HepG2 (cell line): ENCODE measurements around the gene TEDC1.

Experiments used
- ATF2 ChIP-seq: sonication (generic); formaldehyde crosslinking; IDR thresholded peaks from 2 replicates; pipeline ENCODE4 v1.4.0; 2020; ENCODE audit warnings: missing genetic modification reagents
- ESRRA ChIP-seq: sonication (generic); formaldehyde crosslinking; IDR thresholded peaks from 2 replicates; pipeline ENCODE4 v1.5.1; 2020; ENCODE audit warnings: mild to moderate bottlenecking, low read depth, missing genetic modification reagents
- EZH2 ChIP-seq: conservative IDR thresholded peaks from 2 replicates; pipeline ENCODE4 v1.6.1; 2012; ENCODE audit warnings: mild to moderate bottlenecking, low read depth, low read length, moderate library complexity
- GATAD2A ChIP-seq: IDR thresholded peaks from 2 replicates; pipeline ENCODE4 v1.6.1; 2016
- GLMP ChIP-seq: sonication (generic); formaldehyde crosslinking; IDR thresholded peaks from 2 replicates; pipeline ENCODE4 v1.9.0; 2021; ENCODE audit warnings: missing genetic modification reagents, mild to moderate bottlenecking, borderline replicate concordance
- MED1 ChIP-seq: sonication (generic); formaldehyde crosslinking; IDR thresholded peaks from 2 replicates; pipeline ENCODE4 v1.4.0; 2020; ENCODE audit warnings: missing genetic modification reagents
- NR2C2 ChIP-seq: sonication (generic); formaldehyde crosslinking; IDR thresholded peaks from 2 replicates; pipeline ENCODE4 v1.4.0; 2020; ENCODE audit warnings: missing genetic modification reagents, mild to moderate bottlenecking, moderate library complexity, borderline replicate concordance
- RAD21 ChIP-seq: fragments of 450-650 bp; formaldehyde crosslinking; IDR thresholded peaks from 2 replicates; pipeline ENCODE4 v1.5.0; 2020; ENCODE audit warnings: mild to moderate bottlenecking
- SIN3A ChIP-seq: IDR thresholded peaks from 2 replicates; pipeline ENCODE4 v1.6.1; 2011; ENCODE audit warnings: low read depth, mild to moderate bottlenecking, control low read depth, low read length, borderline replicate concordance
- SP1 ChIP-seq, 2 experiments: fragments of 450-650 bp in 1 of 2; sonication (generic) in 1 of 2; formaldehyde crosslinking in 1 of 2; IDR thresholded peaks; 2 replicates each; pipeline versions ENCODE4 v1.4.0 to v1.6.1; 2016 to 2020; ENCODE audit warnings: missing genetic modification reagents in 1 of 2
- ZHX1 ChIP-seq: sonication (generic); formaldehyde crosslinking; IDR thresholded peaks from 2 replicates; pipeline ENCODE4 v1.8.1; 2022; ENCODE audit warnings: low read depth, mild to moderate bottlenecking, missing genetic modification reagents
- ZNF382 ChIP-seq: sonication (generic); formaldehyde crosslinking; IDR thresholded peaks from 2 replicates; pipeline ENCODE4 v1.5.0; 2020; ENCODE audit warnings: missing genetic modification reagents, mild to moderate bottlenecking, borderline replicate concordance
- TF ChIP-seq, protein P1 (sequence below): sonication (generic); formaldehyde crosslinking; IDR thresholded peaks from 2 replicates; pipeline ENCODE4 v1.5.0; 2020; ENCODE audit warnings: mild to moderate bottlenecking, missing genetic modification reagents, moderate library complexity
- TF ChIP-seq, protein P2 (sequence below): sonication (generic); formaldehyde crosslinking; IDR thresholded peaks from 2 replicates; pipeline ENCODE4 v1.9.0; 2021; ENCODE audit warnings: missing genetic modification reagents, borderline replicate concordance

DNA sequence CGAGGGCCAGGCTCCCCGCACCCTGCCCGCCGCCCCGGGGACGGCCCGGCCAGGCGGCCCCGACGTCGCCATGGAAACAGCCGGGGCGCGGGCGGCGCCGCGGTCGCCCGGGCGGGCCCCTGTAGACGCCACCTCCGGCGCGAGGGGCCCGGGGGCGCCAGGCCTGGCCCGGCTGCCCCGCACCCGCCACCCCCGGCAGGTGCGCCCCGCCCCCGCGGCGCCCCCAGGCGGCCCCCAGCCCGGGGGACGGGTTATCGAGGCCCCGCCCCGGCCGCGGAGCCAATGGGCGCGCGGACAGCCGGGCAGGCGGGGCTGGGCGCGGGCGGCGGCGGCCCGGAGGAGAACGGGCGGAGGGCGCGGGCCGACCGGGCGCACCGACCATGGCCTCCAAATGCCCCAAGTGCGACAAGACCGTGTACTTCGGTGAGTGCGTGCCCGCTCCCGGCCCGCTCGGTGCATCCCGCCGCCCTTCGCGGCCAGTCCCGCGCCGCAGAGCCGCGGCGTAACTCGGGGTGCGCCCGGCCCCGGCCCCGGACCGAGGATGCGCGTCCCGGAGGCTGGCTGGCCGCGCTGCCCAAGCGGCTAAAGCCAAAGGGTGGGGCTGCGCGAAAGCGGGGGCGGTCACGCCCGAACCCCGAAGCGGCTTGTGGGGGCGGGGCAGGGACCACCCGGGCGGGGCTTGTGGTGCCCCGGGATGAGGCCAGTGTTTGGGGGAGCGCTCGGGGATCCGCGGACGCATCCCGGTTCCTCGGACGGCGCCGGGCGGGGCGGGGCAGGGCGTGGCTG is 16.4 kb upstream of the TEDC1 start, which contains the start of gene CRIP2:
- TF ChIP-seq EZH2, result no peak
- TF ChIP-seq NR2C2, result no peak
- TF ChIP-seq GATAD2A, result no peak
- no peak for TF ChIP-seq ZHX1 (CRISPR knock-in tag)
- TF ChIP-seq ZNF382 (CRISPR knock-in tag), result no peak
- no peak; the same call in 1 of the 2 replicates for TF ChIP-seq SIN3A
- TF ChIP-seq RAD21 (CRISPR knock-in tag), result no peak
- no peak for TF ChIP-seq ATF2 (CRISPR knock-in tag)
- TF ChIP-seq GLMP, result no peak
- no peak for TF ChIP-seq ESRRA (CRISPR knock-in tag)
- no peak for TF ChIP-seq SP1 (IDR thresholded peaks at IDR 0.05)
- TF ChIP-seq SP1 (CRISPR knock-in tag; IDR thresholded peaks at IDR 0.05), result no peak
- TF ChIP-seq, protein P1, sequence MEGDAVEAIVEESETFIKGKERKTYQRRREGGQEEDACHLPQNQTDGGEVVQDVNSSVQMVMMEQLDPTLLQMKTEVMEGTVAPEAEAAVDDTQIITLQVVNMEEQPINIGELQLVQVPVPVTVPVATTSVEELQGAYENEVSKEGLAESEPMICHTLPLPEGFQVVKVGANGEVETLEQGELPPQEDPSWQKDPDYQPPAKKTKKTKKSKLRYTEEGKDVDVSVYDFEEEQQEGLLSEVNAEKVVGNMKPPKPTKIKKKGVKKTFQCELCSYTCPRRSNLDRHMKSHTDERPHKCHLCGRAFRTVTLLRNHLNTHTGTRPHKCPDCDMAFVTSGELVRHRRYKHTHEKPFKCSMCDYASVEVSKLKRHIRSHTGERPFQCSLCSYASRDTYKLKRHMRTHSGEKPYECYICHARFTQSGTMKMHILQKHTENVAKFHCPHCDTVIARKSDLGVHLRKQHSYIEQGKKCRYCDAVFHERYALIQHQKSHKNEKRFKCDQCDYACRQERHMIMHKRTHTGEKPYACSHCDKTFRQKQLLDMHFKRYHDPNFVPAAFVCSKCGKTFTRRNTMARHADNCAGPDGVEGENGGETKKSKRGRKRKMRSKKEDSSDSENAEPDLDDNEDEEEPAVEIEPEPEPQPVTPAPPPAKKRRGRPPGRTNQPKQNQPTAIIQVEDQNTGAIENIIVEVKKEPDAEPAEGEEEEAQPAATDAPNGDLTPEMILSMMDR (CRISPR knock-in tag), result no peak
- TF ChIP-seq, protein P2, sequence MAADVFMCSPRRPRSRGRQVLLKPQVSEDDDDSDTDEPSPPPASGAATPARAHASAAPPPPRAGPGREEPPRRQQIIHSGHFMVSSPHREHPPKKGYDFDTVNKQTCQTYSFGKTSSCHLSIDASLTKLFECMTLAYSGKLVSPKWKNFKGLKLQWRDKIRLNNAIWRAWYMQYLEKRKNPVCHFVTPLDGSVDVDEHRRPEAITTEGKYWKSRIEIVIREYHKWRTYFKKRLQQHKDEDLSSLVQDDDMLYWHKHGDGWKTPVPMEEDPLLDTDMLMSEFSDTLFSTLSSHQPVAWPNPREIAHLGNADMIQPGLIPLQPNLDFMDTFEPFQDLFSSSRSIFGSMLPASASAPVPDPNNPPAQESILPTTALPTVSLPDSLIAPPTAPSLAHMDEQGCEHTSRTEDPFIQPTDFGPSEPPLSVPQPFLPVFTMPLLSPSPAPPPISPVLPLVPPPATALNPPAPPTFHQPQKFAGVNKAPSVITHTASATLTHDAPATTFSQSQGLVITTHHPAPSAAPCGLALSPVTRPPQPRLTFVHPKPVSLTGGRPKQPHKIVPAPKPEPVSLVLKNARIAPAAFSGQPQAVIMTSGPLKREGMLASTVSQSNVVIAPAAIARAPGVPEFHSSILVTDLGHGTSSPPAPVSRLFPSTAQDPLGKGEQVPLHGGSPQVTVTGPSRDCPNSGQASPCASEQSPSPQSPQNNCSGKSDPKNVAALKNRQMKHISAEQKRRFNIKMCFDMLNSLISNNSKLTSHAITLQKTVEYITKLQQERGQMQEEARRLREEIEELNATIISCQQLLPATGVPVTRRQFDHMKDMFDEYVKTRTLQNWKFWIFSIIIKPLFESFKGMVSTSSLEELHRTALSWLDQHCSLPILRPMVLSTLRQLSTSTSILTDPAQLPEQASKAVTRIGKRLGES (CRISPR knock-in tag), result no peak
- TF ChIP-seq MED1 (CRISPR knock-in tag), result no peak
